HG03469 (cell line): ENCODE measurements around the gene TENT5C.

ENCODE experiments used
- ATAC-seq: cut with Tn5 transposase; IDR thresholded peaks from one replicate; pipeline ENCODE4 v1.9.1; 2021; ENCODE audit warnings: mild to moderate bottlenecking, moderate library complexity, moderate number of reproducible peaks; ENCODE audit not compliant: unreplicated experiment

TENT5C gene

DNA sequence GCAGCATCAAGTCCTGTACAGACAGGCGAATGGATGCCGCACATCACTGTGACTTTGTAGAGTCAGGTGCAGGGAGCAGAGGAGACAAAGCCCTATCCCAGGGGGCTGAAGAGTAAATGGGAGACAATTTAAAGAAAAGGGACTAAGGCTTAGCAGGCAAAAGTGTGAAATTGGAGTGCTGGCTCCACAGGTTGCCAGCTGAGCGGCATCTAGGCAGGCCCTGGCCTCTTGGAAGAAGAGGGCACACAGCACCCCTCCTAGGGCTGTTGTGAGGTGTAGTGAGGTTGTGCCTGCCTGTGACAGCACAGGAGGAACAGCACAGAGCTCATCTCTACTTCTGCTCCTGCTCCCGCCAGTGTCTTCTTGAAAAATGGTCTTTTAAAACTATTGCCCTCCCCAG is 47.3 kb downstream of the TENT5C start:
- no peak for ATAC-seq

DNA sequence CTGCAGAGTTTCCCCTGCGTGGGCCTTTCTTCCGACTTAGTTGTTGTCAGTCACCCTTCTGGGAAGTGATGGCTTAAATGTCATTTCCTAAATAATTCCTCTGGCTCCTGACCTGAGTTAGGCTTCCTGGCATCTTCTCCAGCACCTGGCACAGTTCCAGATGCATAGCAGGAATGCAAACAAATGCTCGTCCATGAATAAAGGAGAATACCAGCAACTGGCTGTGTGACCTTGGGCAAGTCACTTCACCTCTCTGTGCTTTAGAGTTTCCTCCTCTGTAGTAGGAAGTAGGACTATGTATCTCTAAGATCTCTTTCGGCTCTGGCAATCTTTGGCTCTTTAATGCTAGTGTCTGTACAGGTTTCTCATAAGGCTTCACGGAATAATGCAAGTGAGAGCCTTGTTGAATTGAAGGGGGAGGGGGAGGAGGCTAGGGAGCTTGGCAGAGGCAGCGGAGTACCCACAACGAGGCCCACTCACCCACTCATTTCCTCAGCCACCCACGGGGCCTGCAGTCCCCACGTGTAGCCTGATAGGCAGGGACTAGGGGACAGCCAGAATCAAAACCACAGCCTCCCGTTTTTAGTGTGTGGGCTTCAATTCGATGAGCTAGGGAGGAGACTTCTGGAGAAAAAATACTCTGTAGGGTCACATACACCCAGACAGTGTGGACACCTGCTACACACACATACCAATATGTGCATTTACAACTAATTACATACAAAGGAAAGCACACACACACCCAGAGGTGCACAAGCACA is 48.1 kb downstream of the TENT5C start:
- ATAC-seq, result peak; percentile 1

DNA sequence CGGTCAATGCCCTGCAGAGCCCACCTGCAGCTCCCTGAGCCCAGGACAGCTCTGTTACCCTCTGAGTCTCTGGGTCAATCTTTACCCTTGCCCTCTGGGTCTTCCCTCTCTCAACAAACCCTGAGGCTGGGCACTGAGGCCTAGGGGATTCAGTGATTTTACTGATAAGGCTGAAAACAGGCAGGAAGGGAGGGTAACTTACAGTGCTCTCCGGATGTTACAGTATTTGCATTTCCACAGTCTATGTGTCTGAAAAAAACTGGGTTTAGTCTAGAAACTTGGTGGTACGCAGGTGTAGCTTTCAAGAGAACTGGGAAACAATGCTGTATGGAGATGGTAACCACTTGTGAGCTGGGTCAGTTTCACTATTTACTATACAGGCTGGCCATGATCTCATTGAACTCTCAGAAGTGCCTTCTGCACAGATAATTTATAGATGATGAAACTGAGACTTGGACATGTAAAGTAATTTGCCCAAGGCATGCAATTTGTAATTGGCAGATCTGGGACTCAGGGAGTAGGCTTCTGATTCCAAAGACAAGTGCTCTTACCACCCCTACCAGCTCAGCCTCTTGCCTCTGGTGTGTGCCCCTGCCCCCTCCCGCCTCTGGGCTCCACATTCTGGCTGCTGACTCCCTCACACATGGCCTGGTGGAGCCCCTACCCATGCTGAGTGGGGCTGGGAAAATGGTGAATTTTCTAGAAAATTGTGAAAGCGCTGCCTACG is 48.8 kb downstream of the TENT5C start:
- peak; percentile 87 for ATAC-seq

DNA sequence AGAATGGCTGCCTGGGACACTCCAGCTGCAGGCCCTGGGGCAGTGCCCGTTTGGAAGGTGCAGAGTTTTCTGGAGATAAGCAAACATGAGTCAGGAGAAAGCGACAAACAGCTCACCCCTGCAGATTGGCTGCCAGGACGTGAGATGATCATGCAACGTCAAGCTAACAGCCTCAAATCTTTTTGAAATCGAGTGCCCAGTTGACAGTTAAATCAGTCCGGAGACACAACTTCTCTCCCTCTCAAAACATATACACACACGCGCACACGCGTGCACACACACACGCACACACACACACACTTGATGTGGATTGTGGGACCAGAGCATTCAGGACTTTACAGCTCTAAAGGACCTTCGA is 49.4 kb downstream of the TENT5C start:
- no peak for ATAC-seq

DNA sequence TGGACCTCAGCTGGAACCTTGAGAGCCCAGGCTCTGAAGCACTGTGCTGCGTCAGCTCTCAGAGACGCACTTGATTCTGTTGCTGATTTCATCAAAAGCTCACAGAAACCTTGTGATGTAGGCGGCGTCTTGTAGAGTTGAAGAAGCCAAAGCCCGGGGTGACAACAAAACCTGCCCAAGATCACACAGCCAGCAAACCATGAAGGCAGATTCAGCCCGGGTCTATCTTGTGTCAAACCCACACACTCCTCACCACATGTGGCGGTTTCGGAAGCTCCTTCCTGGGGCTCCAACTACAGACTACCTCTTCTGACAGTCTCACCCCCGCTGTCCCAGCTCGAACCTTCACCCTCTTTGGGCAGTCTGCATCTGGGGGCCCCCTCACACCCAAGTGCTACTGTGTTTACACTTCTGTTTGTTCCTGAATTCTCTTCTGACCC is 50.4 kb downstream of the TENT5C start:
- peak; percentile 25 for ATAC-seq

DNA sequence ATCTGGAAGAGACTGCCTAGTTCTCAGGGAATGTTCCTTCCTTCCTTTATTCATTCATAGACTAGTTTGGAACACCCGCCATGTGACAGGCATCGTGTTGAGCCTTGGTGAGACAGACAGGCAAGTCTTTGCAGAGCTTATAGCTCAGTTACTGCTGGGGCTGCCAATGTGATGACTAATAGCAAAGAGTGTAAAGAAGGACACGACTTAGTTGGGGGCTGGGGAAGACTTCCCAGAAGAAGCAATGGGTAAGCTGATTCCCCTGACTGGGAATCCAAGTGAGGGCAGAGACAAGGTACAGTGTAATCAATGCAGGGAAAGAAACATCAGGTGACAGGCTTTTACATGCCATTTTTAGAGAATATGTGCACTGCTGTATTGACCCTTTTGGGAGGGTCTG is 51.2 kb downstream of the TENT5C start:
- no peak for ATAC-seq

DNA sequence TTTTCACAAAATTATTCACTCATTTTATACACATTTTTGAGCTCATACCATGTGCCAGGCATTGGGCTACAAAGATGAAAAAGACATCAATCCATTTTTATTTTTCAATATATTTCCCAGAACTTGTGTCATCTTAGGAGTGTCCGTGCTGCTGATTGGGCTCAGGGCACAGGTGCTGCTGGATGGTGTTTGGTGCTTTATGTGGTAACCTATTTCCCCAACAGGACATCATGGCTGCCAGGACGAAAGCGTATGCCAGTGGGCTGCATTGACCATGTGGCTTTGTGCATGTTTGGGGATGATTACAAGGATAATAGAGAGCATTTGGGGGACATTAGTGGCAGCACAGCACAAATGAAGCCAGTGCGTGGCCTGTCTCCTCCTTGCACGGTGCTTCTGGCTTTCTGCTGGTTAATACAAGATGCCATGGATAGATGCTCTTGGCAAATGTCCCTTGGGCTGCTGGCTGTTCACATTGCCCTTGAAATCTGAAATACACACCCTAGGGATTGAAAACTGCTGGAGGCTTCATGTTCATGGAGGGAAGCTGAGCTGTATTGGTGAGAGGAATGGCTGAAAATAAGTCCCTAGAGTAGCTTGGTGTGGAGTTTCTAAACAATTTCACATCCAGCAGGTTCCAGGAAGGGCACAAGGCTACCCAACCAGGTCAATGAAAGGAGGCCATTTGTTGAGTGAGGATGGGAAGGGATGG is 52.3 kb downstream of the TENT5C start:
- ATAC-seq, result no peak

DNA sequence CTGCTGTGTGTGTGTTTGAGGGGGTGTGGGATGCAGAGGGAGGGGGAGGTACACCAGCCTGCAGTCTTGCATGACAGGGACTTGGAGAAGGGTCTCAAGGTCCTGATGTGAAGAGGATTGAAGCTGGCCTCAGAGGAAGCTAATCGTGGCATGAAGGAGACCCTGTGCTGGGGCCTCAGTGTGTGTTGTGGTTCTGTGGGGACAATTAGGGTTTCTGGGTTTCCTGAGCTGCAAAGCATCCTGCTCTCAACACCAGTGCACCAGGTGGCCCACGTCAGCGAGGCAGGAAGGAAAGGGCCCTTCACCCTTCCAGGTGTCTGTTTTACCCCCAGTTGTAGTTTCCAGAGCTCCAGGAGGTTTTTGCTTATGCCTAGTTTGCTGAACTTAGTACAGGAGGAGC is 52.8 kb downstream of the TENT5C start:
- no peak for ATAC-seq

DNA sequence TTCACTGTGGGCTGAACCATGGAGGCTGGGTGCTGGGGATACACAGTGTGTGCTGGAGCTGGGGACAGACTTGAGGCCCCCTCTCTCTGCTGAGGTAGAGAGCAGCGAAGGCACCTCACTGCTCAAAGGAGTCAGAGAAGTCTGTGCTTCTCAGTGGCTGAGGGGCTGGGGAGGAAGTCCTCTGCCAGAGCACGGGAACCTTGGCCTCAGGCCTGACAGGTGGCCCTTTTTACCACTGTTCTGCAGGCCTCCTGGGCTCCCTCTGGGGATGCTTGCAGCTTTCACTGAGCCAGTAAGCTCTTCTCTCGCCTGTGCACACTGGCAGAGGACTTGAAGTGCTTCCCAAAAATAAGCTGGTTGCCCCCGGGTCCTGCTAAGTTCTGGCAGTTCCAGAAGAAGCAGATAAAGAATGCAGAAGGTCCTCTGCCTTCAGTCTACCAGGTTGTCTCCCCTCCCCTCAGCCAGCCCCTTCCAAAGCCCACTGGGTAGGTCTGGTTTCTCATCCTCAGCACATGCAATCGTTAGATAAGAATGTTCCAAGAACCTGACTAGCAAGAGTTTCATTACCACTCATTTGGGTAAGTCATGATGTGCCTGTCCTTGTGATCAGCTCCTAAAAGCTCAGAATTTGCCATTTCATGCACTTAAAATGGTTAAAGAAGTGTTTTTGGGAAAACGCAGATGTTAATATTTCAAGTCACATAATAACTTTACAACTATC is 53.9 kb downstream of the TENT5C start:
- no peak for ATAC-seq

DNA sequence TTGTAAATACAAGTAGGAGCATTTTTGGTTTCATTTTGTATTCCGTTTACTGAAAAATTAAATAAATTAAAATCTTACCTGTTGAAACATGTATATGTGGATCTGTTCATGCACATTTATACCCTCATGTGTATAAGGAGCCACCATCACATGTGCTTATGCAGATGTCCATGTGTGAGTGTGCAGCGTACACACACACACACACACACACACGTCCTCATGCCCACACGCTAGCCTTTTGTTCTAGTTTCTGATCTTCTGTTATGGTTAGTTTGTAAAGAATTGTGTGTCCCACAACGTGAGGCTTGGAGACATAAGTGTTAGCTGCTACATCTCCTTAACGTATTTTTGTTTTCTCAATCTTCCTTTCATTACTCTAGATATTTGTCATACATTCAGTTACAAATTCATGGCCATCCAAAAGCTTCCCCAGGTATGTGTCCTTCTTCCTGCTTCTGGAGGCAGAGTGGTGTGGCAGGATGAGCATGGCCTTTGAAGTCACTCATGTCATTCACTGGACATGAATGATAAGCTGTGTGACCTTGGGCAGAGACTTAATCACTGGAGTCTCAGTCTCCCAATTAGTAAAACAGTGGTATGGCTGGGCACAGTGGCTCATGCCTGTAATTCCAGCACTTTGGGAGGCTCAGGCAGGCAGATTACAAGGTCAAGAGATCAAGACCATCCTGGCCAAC is 54.6 kb downstream of the TENT5C start:
- no peak for ATAC-seq

DNA sequence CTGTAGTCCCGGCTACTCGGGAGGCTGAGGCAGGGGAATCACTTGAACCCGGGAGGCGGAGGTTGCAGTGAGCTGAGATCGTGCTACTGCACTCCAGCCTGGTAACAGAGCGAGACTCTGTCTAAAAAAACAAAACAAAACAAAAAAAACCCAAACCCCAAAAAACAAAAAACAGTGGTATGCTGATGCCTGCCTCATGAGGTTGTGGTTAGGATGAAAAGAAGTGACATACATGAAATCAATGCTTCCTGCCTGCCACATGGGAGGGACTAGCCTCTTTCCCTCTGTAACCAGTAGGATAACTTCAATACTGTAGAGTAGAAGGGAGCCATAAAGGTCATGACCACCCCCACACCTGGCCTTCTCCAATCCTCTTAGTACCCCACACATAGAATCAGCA is 55.2 kb downstream of the TENT5C start:
- no peak for ATAC-seq

DNA sequence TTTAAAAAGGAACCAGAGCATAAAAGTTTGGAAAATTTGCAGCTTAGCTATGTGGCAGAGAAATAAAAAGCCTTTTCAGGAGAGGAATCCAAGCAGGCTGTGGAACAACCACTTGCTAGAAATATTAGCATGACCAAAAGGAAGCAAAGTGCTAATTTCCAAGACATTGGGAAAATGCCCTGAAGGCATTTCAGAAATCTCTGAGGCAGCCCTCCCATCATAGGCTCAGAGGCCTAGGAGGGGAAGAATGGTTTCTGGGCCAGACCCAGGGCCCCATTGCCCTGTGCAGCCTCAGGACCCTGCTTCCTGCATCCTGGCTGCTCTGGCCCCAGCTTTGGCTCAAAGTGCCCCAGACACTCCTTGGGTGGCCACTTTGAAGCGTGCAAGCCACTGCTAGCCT is 56.8 kb downstream of the TENT5C start:
- ATAC-seq, result no peak

DNA sequence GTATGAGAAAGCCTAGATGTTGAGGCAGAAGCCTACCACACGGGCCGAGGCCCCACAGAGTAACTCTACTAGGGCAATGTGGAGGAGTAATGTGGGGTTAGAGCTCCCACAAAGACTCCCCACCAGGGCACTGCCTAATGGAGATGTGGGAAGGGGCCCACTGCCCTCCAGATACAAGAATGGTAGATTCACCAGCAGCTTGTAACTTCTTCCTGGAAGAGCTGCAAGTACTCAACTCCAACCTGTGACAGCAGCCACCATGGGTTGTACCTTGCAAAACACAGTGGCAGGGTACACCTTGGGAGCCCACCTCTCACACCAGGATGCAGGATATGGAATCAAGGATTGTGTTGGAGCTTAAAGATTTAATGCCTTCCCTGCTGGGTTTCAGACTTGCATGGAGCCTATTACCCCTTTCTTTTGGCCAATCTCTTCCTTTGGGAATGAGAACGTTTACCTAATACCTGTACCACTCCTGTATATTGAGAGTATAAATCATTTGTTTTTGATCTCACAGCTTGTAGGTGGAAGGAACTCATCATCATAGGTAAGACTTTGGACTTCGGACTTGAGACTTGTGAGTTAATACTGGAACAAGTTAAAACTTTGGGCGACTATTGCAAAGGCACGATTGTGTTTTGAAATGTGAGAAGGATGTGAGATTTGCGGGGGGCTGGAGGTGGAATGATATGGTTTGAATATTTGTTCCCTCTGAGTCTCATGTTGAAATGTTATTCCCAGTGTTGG is 57.5 kb downstream of the TENT5C start:
- ATAC-seq, result no peak

DNA sequence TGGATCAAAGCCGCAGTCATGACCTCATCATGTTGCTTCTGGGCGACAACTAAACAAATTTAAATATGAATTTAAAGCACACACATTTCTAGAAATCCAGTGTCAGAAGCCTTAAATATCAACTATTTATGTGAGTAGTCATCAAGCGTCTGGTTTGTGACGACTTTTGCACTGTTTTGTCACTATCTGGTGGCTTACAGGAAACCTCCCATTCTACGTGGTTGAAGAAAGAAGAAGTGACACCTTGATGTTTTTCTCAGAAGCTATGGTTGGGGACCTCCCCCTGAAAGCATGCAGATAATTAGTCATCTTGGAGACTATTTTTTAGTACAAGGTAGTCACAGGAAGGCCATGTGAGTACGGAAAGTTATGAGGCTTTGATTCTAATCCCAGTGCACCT is 58.5 kb downstream of the TENT5C start:
- peak; percentile 97 for ATAC-seq

DNA sequence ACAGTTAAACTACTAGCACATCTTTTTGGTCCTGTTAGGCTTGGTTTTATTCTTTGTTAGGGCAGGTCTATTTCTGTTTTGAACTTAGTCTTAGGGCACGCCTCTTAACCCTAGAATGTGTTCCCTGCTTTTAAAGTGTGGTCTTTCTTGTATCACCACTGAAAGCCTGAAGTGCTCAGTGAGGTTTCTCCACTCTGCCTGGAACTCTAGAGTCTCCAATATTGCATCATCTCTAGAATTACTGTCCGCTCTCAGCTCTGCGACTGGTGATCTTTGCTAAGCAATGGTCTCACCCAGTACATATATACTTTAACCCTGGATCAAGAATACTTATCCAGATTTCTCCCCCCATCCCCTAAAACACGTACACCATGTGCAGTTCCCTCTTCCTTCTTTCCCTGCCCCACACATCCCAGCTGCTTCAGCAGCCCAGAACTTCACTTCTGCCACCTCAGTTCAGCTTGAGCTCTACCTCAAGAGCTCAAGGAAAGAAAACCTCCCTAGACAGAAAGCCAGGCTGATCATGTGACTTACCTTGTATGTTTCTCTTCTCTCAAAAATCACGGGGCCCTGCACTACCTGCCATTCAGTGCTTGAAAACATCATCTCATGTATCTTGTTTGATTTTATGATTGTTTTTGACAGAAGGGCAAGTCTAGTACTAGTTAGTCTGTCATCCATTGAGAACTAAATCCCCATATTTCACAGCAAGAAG is 59.9 kb downstream of the TENT5C start:
- ATAC-seq, result no peak

DNA sequence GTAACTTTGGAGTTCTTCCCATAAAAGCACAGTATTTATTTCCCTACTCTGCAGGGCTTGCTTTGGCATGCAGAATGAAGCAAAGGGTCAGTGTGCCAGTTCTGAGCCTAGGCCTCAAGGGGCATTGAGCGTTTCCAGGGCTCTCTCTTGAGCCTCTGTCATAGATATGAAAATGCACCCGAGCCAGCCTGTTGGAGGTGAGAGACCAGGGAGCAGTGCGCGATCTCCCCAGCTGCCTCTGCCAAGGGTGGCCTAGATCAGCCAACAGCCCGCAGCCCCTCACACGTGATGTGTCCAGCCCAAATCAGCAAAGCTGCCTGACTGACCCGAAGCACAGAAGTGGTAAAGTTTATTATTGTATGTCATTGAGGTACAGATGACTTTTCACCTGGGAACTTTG is 63.7 kb downstream of the TENT5C start:
- no peak for ATAC-seq

DNA sequence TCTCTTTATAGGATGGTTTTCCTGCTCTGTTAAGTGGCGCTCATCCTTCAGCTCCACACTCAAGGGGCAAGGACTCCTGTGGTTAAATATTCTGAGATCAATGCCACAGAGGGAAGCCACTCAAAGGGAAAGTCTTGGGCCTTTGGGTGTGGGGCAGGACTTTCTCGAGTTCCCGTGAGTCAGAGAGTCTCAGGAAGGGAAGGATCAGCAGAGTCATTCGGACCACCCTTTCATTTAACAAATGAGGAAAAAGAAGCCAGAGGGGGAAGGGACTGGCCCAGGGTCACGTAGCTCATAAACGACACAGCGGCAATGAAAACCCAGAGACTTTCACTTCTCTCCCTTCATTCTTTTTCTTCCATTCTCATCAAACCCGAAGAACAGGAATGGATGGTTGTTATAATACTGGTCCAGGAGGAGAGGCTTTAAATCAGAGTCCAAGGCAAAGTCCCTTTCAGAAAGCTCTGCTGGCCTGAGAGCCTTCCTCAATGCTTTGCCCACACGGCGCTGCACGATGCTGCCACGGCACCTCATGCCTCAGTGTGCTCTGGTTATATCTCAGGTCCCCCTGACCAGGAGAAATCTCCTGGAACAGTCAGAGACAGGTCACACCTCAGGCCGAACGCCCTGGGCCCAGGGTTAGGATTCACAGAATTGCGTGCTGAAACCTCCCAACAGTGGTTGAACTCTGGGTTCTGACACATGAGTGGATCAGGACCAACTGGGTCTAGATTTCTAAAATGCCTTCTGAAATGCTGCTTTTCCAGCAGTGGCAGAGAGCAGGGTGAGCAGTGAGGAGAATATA is 65.3 kb downstream of the TENT5C start:
- ATAC-seq, result no peak

DNA sequence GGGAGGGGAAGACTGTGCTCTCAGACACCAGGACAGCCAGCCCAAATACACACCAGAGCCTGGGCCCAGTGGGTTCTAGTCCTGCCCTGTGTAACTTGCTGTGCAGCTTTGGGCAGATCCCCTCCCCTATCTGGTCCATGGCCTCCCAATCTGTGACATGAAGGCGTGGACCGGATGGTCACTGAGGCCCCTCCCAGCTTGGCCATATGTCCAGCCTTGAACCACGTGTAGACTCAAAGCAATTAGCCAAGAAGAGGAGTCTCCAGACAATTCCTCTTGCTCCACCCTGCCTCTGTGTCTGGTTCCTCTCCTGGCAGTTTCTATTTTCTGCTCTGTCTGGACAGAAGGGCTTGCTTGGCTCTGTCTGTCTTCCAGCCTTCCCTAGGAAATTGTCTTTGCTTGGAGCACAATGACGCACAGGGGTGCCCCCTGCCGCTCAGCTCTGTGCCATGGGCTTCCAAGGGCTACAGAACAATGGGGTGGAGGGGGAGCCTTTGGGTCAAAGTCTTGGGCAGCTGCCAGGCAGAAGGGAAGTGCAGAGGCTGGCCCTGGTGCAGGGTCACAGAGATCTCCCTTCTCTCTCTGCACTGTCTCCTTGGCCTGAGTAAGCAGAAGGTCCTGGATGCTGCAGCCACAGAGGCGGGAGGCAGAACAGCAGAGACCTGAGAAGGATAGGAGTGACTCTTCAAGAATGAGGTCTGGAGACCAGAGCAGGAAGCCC is 66.1 kb downstream of the TENT5C start:
- ATAC-seq, result no peak
